C1 segment of cervical spinal cord (tissue), 14 donors: ENCODE measurements around the gene PINLYP.

Experiments
- DNase-seq, 14 donors: peaks; one replicate each; lab custom pipeline; 2025; lab: John Stamatoyannopoulos, UW

Gene PINLYP

GRCh38 chr19:43605875-43606568 lies 30.4 kb downstream of the PINLYP start:
- DNase-seq = no peak

- no peak for DNase-seq
These were observed 31.1 kb downstream of the PINLYP start for GRCh38 chr19:43606569-43607229.

GRCh38 chr19:43607238-43608205 lies 31.9 kb downstream of the PINLYP start:
- no peak for DNase-seq

- DNase-seq = no peak
These were observed 34.3 kb downstream of the PINLYP start for GRCh38 chr19:43609872-43610271.

GRCh38 chr19:43610493-43610892 lies 34.9 kb downstream of the PINLYP start:
- DNase-seq = no peak

- DNase-seq = no peak
These were observed 36.2 kb downstream of the PINLYP start, which contains the start of gene SRRM5 for GRCh38 chr19:43611788-43612187. Gene SRRM5 (plus strand): TSS chr19:43612088. CDS start chr19:43612122, 34 bp downstream.

GRCh38 chr19:43612374-43612773 lies 36.8 kb downstream of the PINLYP start:
- DNase-seq = no peak

GRCh38 chr19:43616306-43616705 lies 40.7 kb downstream of the PINLYP start:
- DNase-seq = no peak

- no peak for DNase-seq
These were observed 41.4 kb downstream of the PINLYP start for GRCh38 chr19:43616954-43617353.

- peak in 4 of 14 donors; percentile 41 to 83 (median 64) for DNase-seq
These were observed 43.3 kb downstream of the PINLYP start for GRCh38 chr19:43618921-43619261.

GRCh38 chr19:43619262-43620060 lies 43.9 kb downstream of the PINLYP start, which contains the start of gene ZNF428:
Gene ZNF428 (minus strand): TSS chr19:43619629. CDS start chr19:43614304, 5,325 bp downstream.
- DNase-seq = peak; percentile 62 to 96 (median 90)

GRCh38 chr19:43620061-43621001 lies 44.7 kb downstream of the PINLYP start:
- DNase-seq = no peak

- DNase-seq = no peak
These were observed 46.5 kb downstream of the PINLYP start for GRCh38 chr19:43622070-43622469.

GRCh38 chr19:43622956-43623355 lies 47.4 kb downstream of the PINLYP start:
- no peak for DNase-seq

- DNase-seq = no peak
These were observed 48.5 kb downstream of the PINLYP start for GRCh38 chr19:43623889-43624670.

GRCh38 chr19:43624933-43625332 lies 49.3 kb downstream of the PINLYP start:
- DNase-seq = no peak

GRCh38 chr19:43625918-43626579 lies 50.4 kb downstream of the PINLYP start:
- DNase-seq = peak in 2 of 14 donors; percentile 24 to 59

- DNase-seq = no peak
These were observed 51.2 kb downstream of the PINLYP start for GRCh38 chr19:43626838-43627237.
